ENCODE measurements around the gene GLIPR1. TPM values are rescaled to one million over a fixed set of nuclear protein-coding genes. Genes with fewer than 3 reads are reported as not detected.

GLIPR1 gene
- total and polyA plus RNA-seq, 10 of the 15 experiments (the other 5 are each of a cell fraction or from before 2014, with no cell fraction given), result 18.2 to 62.6 (median 32.2) TPM

GRCh38 chr12:75459755-75460154, 20.8 kb upstream of the GLIPR1 start (continued):
- TF ChIP-seq ASH2L (IDR thresholded peaks at IDR 0.05; ENCODE audit: borderline replicate concordance, low read depth), result no peak
- TF ChIP-seq SUZ12 (IDR thresholded peaks at IDR 0.05; ENCODE audit: unreplicated experiment), result no peak
- TF ChIP-seq ZNF274 (IDR thresholded peaks at IDR 0.05; ENCODE audit: insufficient read depth, insufficient read length), result no peak
- TF ChIP-seq ZNF687 (IDR thresholded peaks at IDR 0.05), result no peak

GRCh38 chr12:75460204-75460603, 20.4 kb upstream of the GLIPR1 start:
- Histone ChIP-seq H3K27ac (ENCODE audit: control insufficient read depth, insufficient read depth) (no peak overlapping the region), H3K9me3 (replicated peaks; ENCODE audit: control insufficient read depth, insufficient read depth, low read length) (no peaks in the 10 kb centered on the region), H4K20me1 (ENCODE audit: control insufficient read depth, insufficient read depth) (no peaks in the 10 kb centered on the region), H3K27me3 (replicated peaks in 1 of 2; ENCODE audit: control insufficient read depth in 2 of 2, insufficient read depth in 2 of 2, low read length in 1 of 2) (no peaks in the 10 kb centered on the region; a peak in 1 of 4 replicates), H3K9ac (ENCODE audit: control insufficient read depth, insufficient read depth, low read length) (no peak overlapping the region), H3K36me3 (ENCODE audit: control insufficient read depth in 2 of 2, insufficient read depth in 2 of 2, low read length in 1 of 2) (no peaks in the 10 kb centered on the region), H3K4me2 (ENCODE audit: control insufficient read depth, insufficient read depth) (no peak overlapping the region), H3K4me1 (ENCODE audit: control insufficient read depth, insufficient read depth, low read length) (no peaks in the 10 kb centered on the region), H3K79me2 (ENCODE audit: control insufficient read depth, insufficient read depth, low read length) (no peaks in the 10 kb centered on the region), H2AFZ (ENCODE audit: control insufficient read depth, low read depth, low read length) (no peak overlapping the region), H3K4me3 (no peak overlapping the region)
- DNase-seq (ENCODE audit: low read depth, low spot score) (no peak), FAIRE-seq (no peak), ATAC-seq (no peak)
- POLR2A ChIA-PET, result no interaction called here
- RAD21 ChIA-PET (ENCODE audit: unreplicated experiment), result no interaction called here
- SMC1A ChIA-PET (ENCODE audit: uncharacterized antibody, unreplicated experiment), result interaction anchor here (0.7 to 1.6 kb wide), 2 partner anchors 14 to 26 kb away, joined by 3 to 4 read pairs; no protein-coding TSS in a partner anchor
- CTCF ChIA-PET, result interaction anchor here (1.3 to 1.4 kb wide), 2 partner anchors 9 to 25 kb away, joined by 3 read pairs; no protein-coding TSS in a partner anchor
- in situ Hi-C loops (cut with MboI), result no loop called here
- TF ChIP-seq STAT3 (IDR thresholded peaks at IDR 0.05; ENCODE audit: low read depth, low read length), result no peak
- TF ChIP-seq CBFB (IDR thresholded peaks at IDR 0.05; ENCODE audit: low read depth), result no peak
- BruUV-seq (replicated peaks), result no TSS peak
- intact Hi-C loops (cut with micrococcal nuclease; ENCODE audit: unreplicated experiment), result no loop called here

All from GM12878 (cell line).